Bronchial epithelial cell (primary cell): Measurements from ENCODE around the gene COPS8. TPM values are rescaled to one million over a fixed set of nuclear protein-coding genes. Genes with fewer than 3 reads are reported as not detected.

Source experiments
- DNase-seq: peaks from one replicate; pipeline ENCODE4 v3.0.0-alpha.2; 2010; ENCODE audit warnings: low read depth
- FAIRE-seq: peaks from 2 replicates; lab custom pipeline; 2011; peaks lifted over from hg19 to GRCh38; lab: Jason Lieb, UNC
- H3K27me3 ChIP-seq: 2 replicates; pipeline ENCODE4 v1.5.1; 2011; ENCODE audit warnings: low read length; ENCODE audit not compliant: control insufficient read depth, insufficient read depth
- H3K36me3 ChIP-seq: 2 replicates; pipeline ENCODE4 v1.5.1; 2011; ENCODE audit warnings: low read length; ENCODE audit not compliant: control insufficient read depth, insufficient read depth
- H3K4me3 ChIP-seq: 2 replicates; pipeline ENCODE4 v1.5.1; 2011; ENCODE audit warnings: mild to moderate bottlenecking, low read depth, low read length, control low read depth
- total RNA-seq: library from RNA; depleted of rRNA; stranded (reverse); fragments of >200 nt; gene quantifications from 2 replicates; pipeline ENCODE4 v1.2.1, GENCODE V29; 2014
- TF ChIP-seq, protein P1 (sequence below): IDR thresholded peaks from 2 replicates; pipeline ENCODE4 v1.5.1; 2011; ENCODE audit warnings: mild to moderate bottlenecking, moderate library complexity, low read length, control low read depth, inconsistent platforms; ENCODE audit not compliant: insufficient read depth, severe bottlenecking

COPS8 gene
- total RNA-seq, 1 donor from 2014 or later, result 58.2 TPM

DNA sequence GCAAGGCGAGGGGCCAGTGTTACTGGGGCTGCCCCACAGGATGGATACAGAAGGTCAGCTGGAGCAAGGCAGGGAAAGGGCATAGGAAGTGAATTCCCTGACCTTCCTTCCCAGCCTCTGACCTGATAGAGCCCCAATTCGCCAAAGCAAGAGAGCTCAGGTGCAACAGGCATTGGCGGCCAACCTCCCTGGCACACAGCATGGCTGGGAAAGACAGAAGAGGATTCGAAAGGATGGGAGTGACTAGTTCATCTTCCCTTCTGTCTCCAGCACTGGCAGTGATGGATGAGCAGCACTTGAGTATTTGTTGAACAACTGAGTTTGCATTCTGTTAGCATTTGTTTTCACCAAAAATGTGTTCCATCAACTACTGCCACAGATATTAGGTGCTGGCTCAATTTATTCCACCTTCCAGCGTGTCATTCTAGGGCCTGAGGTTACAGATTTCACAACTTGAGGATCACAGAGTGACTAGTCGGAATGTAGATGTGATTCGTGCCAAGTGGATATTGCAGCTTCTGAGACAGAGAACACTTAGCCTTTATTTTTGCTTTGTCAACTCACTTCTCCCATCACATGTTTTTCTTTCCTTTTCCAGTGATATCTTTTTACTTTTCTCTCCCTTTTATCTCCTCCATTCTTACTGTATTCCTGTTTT is 6.2 kb downstream of the COPS8 start:
- Histone ChIP-seq H3K36me3 (peaks cover 12% of the 10 kb centered on the region), H3K27me3 (no peaks in the 10 kb centered on the region), H3K4me3 (no peak overlapping the region)
- TF ChIP-seq, protein P1, sequence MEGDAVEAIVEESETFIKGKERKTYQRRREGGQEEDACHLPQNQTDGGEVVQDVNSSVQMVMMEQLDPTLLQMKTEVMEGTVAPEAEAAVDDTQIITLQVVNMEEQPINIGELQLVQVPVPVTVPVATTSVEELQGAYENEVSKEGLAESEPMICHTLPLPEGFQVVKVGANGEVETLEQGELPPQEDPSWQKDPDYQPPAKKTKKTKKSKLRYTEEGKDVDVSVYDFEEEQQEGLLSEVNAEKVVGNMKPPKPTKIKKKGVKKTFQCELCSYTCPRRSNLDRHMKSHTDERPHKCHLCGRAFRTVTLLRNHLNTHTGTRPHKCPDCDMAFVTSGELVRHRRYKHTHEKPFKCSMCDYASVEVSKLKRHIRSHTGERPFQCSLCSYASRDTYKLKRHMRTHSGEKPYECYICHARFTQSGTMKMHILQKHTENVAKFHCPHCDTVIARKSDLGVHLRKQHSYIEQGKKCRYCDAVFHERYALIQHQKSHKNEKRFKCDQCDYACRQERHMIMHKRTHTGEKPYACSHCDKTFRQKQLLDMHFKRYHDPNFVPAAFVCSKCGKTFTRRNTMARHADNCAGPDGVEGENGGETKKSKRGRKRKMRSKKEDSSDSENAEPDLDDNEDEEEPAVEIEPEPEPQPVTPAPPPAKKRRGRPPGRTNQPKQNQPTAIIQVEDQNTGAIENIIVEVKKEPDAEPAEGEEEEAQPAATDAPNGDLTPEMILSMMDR, result no peak
- peak; percentile 71 for DNase-seq
- FAIRE-seq, result peak; percentile 85

DNA sequence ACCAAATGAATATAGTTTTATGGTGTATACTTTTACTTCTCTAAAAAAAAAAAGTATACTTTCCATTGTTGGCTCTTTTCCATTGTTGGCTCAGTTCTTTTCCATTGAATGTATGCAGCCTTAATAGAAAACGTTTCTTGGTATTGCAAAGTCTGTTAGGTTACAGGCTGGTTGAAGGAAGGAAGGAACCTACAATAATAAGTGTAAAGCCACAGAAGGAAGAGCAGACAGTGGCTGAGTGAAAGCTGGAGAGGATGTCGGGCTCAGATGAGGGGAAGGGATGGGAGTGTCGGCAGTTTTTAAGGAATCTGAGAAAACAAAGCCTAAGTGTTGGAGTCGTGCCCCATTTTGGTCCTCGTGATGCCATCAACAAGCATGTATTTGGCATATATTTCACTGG is 6.8 kb downstream of the COPS8 start:
- TF ChIP-seq, protein P1, result no peak
- no peak overlapping the region for H3K4me3 ChIP-seq
- DNase-seq (no peak), FAIRE-seq (no peak)
- H3K27me3 ChIP-seq, result no peaks in the 10 kb centered on the region
- peaks cover 12% of the 10 kb centered on the region for H3K36me3 ChIP-seq

DNA sequence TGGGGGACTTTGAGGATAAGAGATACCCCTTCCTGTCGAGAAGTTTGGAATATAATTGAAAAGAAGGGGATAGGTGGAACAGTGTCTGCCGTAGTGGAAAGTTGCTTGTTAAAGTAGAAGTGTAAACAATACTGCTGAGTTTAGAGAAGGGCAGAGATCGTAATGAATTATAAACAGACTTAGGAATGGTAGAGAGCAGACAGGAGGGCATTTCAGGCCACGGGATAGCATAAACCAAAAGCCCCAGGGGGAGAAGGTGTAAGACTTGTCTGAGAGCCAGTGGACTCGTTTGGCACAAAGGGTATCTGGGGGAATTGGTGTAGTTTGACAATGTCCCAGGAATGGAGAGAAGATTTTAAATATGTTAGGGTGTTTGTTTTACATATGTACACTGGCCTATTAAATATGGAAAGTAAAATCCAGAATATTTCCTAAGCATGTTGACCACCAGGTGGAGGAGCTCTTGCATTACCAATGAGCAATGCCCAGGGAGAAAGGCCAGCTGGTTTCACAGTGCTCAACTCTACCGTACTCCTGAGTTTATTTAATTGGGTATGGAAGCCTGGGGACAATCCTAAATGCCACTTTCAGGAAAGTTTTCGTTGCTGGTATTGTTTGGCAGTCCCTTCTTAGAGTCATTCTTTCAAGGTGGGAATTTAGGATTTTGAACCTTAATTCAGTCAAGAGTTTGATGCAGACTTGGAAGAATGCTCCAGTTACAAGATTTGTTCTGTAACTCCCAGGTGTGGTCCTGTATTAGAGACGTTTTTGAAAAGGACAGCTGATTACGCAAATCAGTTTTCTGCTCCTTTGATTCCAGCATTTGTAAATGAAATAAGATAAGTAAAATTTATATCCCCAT is 7.5 kb downstream of the COPS8 start:
- peak; percentile 54 for DNase-seq
- Histone ChIP-seq H3K4me3 (no peak overlapping the region), H3K36me3 (peaks cover 12% of the 10 kb centered on the region), H3K27me3 (no peaks in the 10 kb centered on the region)
- peak; percentile 43 for FAIRE-seq
- TF ChIP-seq, protein P1, result peak; percentile 55

DNA sequence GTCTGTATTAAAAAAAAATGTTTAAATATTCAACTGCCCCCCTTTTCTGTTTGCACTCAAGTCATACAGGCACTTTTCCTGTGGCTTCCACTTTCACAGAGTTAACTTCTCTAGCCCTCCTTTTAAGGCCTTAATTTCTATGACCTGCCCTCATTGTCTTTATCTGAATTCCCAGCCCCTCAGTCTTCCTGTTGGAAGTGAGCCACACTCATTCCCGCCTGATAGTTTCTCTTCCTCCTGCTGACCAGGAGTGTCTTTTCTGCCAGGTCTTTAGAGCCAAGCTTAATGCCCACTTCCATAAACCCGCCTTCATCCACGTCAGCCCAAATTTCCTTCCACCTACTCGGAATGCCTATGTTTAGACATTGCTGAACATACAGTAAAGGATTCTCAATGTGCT is 10.5 kb downstream of the COPS8 start:
- no peaks in the 10 kb centered on the region for H3K27me3 ChIP-seq
- H3K4me3 ChIP-seq, result no peak overlapping the region
- H3K36me3 ChIP-seq, result peaks cover 11% of the 10 kb centered on the region
- no peak for DNase-seq
- no peak for FAIRE-seq
- TF ChIP-seq, protein P1, result no peak

DNA sequence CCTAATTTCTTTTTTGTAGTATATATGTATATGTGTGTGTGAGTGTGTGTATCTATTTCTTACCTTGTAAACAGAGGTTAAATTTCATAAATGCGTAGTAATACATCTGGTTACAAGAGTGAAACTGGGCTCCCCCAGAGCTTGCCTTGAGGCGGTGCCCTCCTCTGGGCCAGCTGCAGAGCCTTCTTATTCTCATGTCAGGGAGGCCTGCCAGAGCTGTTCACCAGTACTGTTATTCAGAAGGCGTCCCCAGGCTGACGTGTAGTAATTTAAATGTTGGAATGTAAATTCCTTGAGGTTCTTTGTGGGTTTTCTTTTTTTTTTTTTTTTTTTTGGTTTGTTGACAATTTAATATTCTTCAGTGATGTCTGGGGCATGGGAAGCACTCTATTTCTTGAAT is 11.2 kb downstream of the COPS8 start:
- FAIRE-seq, result no peak
- TF ChIP-seq, protein P1, result no peak
- Histone ChIP-seq H3K4me3 (no peak overlapping the region), H3K36me3 (peaks cover 9% of the 10 kb centered on the region), H3K27me3 (no peaks in the 10 kb centered on the region)
- DNase-seq, result no peak
